COLO668 (cell line): ENCODE results near the gene ZC3H4.
"Not testable (repeated sequence)": the region's sequence is repeated elsewhere in the genome, so short reads cannot be mapped to it uniquely, and the experiment has no call there.

ENCODE experiments used
- DNase-seq: peaks from one replicate; lab custom pipeline; 2025; ENCODE audit not compliant: unreplicated experiment; lab: John Stamatoyannopoulos, UW

The ZC3H4 gene

DNA sequence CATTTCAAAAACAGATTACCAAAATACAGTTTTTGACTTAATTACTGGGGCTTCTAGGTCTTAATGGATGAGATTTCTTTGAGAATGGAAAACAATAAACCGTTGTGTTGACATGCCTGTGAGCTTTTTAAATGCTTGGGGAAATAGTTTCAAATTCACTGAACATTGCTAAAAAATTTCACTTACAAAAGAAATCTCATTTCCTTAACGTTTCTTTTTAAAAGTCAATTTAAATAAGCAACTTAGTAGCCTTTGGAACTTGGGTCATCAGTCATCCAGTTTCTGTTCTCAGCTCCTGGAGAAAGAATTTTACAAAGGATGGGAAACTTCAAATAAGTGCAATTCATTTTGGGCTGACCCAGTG, 4.4 kb downstream of the ZC3H4 start:
- DNase-seq = no peak

DNA sequence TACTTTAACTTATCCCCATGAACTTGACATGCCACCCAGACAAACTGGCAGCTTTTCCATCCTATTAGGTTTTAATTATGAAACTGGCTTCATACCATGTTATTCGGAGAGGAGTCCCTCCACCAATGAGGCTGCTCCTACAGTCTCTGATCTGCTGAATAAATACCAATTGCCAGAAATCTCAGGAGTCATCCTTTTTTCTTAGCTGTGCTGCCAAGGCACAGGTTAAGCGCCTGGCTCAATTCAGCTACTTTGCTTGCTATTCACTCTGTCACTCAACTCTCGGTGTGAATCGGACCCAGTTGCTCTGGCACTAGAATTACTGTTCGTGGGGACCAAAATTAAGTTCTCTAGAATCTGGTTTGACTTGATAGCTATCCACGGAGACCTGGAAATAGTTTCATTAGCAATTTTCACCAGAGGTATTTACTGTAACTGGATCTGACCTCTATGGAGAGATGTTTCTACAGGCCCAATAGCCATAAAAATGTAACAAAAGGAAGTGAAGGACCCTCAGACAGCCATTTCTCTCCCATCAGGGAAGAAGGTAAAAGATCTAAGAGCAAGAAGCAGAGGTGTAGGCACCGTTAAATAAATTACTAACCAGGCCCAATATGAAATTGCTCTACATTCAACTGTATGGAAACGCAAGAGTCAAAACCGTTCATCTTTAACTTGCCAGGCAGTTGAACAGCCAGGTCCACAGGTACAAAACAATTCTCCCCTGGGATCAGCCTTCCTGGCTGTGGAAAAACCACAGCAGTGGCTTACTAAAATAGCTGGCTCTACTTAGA, 5.4 kb downstream of the ZC3H4 start:
- peak; percentile 11 for DNase-seq

DNA sequence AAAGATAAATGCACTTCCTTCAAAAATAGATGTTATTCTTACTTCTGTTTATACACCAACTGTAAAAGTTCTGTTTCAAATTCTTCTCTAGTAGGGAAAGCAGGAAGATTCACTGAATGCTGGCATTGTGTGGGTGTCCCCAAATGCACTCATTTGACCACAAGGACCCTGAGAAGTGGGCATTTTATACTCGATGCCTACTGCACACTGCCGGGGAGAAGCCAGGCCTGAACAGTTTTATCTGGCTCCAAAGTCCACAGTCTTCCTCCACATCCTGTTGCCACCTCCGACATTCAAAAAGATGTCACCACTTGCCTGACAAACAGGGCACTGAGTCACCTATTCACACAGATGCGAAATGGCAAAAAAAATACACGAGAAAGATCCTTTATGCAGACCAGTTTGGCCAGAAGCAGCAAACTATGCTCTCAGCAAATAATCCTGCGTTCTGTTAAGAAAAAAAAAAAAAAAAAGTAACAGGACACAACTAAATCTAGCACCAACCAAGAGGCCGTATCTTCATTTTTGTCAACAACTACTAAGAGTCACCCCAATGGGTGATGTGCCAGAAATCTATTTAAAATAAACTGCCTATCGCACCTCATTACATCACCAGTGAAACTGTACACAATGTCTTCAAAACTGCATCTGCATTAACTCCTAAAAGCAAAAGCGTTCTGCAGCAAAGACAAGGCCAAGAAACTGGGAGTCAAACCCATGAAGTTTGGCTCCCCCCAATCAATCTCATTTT, 6.2 kb downstream of the ZC3H4 start:
- peak; percentile 22 for DNase-seq

DNA sequence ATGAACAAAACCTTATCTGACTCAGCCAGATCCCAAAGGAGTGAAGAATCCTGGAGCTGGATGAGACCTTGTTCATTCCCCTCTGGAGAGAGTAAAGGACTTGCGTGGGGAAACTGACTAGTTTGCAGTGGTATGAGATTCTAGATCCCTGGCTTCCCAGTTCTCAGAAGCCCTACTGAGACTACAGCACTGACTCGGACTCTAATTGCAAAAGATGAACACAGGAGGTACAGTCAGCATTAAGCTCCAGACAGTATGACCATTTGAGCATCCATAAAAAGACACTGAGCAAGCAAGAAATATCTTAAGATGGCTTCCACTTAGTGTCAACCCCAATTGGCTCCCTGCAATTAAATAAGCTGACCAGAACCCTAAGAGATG, 6.8 kb downstream of the ZC3H4 start:
- no peak for DNase-seq

DNA sequence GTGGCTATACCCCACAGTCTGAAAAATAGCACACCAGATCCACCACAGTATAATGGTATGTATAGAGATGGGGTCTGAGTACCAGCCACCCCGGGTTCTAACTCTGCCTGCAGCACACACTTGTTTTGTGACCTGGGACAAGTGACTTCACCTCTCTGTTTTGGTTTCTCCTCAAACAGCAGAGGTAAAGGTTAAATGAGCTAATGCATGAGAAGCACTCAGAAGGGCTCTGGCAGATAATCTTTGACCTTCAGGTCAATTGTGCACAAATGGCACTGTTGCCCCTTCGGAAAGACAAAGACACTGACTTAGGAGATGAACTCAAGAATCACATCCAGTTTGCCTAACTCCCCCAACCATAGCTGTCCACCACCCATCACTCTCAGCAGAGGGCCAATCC, 7.7 kb downstream of the ZC3H4 start:
- DNase-seq = no peak

DNA sequence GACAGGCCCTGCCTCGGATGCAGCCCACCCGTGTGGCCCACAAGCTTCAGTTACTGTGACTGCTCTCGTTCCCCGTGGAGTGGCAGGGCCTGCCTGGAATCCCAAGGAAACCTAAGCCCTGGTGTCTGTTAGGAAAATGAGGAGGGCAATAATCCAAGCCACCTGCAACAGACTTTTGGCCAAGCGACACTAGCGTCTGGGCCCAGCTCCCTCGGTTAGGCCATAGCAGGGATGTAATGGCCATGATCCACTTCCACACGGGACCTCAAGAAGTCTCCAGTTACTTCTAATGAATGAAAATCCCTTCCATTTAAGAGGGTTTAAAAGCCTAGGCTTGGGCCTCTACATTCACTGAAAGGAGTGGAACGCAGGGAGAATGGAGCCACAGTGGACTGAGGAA, 8.9 kb downstream of the ZC3H4 start:
- DNase-seq = no peak

DNA sequence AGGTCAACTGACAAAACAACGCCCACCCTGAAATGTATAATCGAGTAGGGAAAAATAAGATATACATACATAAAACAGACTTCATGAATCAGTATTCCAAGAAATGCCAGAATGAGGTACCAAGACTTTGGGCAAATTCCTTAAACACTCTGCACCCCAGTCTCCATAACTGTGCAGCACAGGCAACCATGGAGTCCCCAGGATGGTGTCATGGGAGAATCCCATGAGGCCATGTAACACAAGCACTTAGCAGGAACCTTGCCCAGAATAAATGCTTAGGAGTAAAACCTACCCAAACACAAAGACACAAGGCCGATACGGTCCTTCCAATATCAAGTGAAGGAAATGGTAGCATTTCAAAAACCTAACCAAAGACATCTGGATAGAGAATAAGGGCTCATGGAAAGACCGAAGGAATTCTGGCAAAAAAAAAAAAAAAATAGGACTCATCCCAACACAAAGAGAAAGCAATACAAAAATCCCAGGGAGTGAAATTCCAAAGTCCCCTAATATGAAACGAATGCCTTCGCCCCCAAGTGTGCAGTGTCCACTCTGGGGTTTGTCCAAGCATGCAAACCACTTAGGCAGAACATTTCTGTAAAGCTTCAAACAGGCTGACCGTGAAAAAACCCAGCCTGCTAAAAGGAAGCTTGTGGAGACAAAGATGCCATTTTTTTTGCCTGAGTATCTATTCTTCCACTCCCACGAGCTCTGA, 11.1 kb downstream of the ZC3H4 start:
- no peak for DNase-seq

DNA sequence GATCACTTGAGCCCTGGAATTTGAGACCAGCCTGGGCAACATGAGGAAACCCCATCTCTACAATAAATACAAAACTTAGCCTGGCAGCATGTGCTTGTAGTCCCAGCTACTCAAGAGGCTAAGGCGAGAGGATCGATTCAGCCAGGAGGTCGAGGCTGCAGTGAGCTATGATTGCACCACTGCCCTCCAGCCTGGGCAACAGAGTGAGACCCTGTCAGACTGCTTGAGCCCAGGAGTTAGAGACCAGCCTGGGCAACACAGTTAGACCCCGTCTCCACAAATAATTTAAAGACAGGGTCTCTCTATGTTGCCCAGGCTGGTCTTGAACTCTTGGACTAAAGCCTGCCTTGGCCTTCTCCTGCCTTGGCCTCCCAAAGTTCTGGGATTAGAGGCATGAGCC, 12.5 kb downstream of the ZC3H4 start:
- DNase-seq = not testable (repeated sequence)

DNA sequence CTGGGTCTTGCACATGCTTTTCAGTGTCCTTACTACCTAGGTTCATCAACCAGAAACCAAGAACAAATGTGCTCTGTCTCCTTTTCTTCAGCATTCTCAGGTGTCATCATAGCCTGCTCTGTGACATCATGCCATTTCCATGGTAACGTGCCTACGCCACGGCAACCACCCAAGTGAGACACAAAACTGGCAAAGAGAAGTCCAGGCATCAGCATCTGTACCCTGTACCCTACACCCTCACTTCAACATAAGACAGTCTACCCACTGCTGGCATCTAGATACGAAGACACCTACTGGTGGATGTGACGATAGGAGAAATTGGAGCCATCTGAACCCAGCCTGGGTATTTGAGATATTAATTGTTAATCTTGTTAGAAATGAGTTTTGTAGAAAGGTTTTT, 13.3 kb downstream of the ZC3H4 start:
- peak; percentile 6 for DNase-seq

DNA sequence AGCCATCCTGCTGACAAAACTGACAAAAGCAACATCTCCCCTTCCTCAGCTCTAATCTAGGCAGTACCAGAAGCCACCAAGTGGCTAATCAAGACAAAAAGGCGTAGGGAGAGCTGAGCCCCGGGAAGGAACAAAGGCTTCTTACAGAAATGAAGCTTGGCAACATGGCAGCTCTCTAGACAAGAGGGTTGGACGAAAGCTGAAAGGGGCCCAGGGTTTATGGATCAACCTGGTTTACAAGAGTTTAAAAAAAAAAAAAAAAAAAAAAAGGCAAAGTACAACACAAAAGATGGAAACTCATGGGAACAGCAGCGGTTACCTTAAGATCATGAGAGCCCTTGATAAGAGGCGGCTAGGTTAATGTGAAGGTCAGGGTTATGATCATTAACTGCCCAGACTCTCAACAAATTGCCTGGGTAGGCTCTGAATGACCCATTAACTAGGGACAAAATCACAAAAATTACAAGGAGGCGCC, 14.0 kb downstream of the ZC3H4 start:
- no peak for DNase-seq

DNA sequence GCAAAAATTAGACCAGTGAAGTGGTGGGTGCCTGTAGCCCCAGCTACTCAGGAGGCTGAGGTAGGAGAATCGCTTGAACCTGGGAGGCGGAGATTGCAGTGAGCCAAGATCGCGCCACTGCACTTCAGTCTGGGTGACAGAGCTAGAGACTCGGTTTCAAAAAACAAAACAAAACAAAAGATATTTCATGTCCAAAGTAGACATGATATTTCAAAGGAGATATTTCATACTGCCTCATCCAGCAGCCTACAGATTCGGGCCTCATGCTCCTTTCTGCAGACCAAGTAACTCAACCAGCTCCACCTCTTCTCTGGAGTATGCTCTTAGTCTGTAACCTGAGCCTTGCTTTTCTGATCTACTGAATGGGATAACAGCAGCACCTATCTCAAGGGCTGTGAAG, 15.0 kb downstream of the ZC3H4 start:
- no peak for DNase-seq

DNA sequence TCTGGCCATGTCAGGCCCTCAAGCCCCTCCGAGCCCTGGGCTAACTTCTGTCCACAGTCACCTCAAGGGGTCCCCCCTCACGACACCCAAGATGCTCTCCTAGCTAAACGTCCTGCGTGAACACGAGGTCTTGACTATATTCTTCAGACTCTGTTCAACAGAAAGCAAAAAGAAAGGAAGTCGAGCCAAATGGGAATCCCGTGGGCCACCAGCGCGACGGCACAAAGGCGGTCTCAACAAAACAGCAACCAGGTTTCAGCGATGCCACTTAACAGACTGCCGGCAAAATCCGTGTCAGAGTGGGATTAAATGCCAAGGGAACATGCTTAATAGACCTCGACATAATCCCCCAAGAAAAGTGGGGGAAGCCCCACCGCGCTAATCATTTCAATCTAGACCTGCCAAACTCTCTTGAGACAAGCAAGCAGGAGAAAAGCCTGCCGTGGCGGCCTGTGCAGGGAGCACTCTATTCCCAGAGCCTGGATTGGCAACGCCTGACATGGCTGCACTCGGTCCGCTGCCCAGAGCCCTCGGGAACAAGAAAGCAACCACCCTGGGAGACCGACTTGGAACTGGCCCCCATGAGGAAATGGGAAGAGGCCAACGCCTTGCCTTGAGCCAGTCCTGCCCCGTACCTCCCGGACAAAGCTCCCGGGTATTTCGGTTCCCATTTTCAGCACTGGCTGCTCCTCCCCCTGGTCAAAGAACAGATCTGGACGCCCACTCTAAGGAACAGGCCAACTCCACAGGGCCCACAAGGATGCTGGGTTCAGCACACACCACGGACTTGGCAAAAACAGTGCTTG, 16.0 kb downstream of the ZC3H4 start:
- DNase-seq = no peak

DNA sequence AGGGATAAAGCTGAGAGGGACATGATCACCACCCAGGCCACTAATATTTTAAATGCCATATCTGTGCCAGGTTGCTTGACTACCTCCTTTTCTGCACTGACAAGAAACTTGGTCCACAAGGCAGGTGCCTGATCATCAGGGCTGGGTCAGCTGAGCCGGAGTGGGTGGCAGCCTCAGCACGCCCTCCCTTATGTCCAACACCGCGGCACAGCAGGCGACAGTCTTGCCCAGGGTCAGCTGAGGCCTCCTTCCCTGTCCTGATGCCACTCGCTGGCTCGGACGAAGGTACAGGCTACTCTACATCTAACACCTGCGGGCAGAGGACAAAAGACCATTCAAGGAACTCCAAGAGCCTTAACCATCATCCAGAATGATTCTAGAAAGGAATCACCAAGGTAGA, 16.9 kb downstream of the ZC3H4 start:
- no peak for DNase-seq

DNA sequence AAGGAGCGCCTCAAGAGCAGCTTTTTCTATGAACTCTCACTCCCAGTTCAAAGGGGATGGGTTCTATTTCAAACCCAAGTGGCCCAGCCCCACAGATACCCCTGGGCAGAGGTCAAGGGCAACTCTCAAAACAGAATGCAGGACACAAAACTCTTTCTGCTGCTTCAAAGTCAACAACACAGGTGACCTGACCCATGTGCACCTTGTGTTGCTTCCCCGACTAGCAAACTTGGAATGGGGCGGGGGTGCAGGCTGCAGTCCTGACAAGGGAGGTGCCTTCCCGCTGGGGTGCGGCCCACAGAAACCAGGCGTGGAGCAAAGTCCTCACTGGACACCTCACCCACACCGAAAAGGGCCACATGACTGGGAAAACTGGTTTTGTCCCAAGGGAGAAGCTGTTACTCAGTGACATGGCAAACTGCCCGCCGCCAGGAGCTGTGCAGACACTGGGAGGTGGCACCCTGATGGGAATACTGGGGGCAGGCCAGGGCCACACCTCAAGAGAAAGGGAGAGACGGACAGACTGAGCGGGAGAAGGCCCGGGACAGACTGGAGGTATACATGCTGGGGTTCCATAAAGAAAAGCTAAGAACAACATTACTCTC, 17.4 kb downstream of the ZC3H4 start:
- DNase-seq = peak; percentile 46

DNA sequence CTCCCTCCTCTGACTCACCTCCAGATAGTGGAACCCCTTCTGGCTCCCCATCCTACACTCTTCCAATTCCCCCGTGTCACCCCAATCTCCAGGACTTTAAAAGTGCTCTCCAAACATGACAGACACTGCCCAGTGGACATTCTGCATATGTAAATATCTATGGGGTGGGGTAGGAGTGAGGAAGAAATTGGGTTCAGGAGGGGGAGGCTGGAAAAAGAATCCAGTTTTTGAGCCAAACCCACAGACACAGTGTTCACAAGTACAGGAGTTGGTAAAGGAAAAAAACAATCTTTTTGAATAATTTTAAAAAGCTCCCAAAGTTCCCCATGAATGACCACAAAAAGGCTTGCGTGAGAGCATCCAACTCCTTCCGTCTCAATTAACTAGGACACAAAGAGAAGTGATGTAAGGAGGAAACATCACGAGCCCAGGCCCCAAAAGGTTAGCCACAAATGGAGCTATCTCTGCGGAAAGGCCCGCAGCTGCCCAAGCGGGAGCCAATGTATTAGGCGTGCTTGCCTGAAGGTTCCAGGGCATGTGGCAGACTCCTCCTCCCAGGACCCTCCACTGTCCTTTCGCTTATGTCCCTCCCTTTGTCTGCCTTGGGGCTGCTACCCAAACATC, 18.0 kb downstream of the ZC3H4 start:
- DNase-seq = no peak

DNA sequence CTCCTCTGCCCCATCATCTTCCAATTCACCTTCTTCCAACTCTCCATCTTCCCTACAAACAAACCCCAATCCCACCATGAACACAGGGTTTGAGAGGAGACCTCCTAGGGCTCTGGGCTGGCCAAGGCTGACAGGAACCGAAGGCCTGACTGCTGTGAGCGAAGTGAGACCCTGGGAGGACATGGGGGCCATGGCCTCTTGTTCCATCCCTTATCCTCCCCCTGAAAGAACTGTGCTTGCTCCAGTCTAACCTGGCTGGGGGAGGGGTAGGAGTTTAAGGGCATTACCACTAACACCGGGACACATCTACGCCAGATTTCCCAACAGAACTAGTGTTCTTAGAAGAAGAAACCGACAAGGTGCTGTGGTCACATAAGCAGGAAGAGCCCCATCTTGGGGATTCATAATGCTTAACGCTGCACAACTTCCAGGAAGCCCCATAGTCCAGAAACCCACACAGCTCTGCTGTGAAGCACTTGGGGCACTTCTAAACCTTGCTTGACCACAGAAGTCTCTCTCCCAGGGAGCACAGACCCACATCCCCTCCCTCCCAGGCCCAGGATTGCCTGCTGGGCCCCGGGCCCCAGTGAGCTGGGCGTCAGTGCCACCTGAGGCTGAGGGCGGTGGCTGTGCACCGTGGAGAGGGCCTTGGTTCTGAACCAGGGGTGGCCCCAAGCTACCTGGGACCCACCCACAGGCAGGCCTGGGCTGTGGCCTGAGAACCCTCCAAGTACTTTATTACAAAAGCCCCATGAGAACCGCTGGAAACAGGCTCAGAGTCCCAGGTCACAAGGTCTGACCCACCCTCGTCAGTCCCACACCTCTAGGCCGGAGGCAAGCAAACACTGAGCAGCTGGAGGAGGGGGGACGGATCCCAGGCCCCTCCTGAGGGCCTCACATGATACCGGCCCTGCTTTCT, 18.8 kb downstream of the ZC3H4 start:
- no peak for DNase-seq

DNA sequence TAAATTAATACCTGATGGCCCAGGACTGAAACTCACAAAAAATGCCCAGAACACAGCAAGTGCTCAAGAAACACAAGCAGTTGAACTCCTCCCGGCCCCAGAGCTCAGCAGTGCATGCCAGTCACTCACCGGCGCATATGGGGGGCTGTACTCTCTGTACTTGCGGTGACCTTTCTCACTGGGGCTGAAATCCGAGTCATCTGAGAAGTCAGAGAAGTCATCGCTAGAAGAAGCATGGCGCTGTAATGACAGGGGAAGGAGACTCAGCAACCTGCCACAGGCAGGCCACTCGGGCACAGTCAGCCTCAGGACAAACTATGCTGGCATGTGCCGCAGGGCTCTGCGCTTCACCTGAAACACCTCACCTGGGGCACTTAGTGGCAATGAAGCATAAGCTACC, 19.7 kb downstream of the ZC3H4 start:
- DNase-seq = no peak

DNA sequence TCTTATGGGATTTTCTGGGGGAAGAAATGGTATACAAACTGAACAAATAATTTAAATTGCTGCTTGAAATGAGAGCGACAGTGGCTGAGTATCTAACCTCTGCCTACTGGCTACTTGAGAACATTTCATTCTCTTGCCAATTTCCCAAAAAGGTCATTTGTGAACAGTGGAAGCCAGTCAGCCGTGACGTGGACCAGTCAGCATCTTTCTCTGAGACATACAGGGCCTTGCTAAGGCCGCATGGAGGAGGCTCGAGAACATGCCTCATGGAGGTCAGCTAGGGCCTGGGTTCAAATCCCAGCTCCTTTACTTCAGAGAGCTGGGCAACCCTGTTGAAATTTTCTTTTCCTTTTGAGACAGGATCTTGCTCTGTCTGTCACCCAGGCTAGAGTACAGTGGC, 20.3 kb downstream of the ZC3H4 start:
- DNase-seq = no peak

DNA sequence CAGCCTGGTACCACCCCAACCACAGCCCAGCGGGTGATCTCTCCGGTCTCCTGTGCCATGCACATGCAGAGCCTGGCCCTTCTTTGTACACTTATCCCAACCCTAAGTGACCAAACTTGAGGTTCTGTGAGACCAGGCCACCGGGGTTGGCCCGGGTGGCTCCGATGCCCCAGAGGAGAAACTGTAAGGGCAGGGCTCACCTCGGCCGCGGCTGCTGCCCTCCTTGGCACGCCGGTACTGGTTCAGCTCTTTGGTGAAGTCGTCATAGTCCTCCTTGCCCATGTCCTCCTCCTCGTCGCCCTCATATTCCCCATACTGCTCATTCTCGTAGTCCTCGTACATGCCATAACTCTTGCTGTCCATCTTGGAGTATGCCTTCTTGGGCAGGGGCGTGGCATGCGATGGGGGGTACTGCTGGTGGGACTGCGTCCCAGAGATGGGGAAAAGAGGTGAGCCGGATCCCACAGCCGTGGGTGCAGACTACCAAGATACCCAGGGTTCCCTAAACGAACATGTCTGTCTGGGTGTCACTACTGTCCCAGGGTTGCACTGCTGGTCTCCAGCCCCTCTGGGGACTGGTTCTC, 23.7 kb downstream of the ZC3H4 start:
- DNase-seq = no peak
